Kidney epithelial cell (primary cell): ENCODE results near the gene ZNF680. TPM values are rescaled to one million over a fixed set of nuclear protein-coding genes. Genes with fewer than 3 reads are reported as not detected.
"Not testable (repeated sequence)": the region's sequence is repeated elsewhere in the genome, so short reads cannot be mapped to it uniquely, and the experiment has no call there.

Experiments
- DNase-seq: peaks from one replicate; pipeline ENCODE4 v3.0.0-alpha.2; 2010; ENCODE audit warnings: low read depth
- H3K27me3 ChIP-seq: 2 replicates; pipeline ENCODE4 v1.6.0; 2011; ENCODE audit warnings: low read length; ENCODE audit not compliant: control insufficient read depth, insufficient read depth
- H3K36me3 ChIP-seq: 2 replicates; pipeline ENCODE4 v1.5.1; 2011; ENCODE audit warnings: low read length; ENCODE audit not compliant: control insufficient read depth, insufficient read depth
- H3K4me3 ChIP-seq: 2 replicates; pipeline ENCODE4 v1.5.1; 2011; ENCODE audit warnings: low read depth, mild to moderate bottlenecking, control low read depth, low read length
- total RNA-seq: library from RNA; depleted of rRNA; stranded (reverse); fragments of >200 nt; gene quantifications from 2 replicates; pipeline ENCODE4 v1.2.3, GENCODE V29; 2015
- TF ChIP-seq, protein P1 (sequence below): IDR thresholded peaks from 2 replicates; pipeline ENCODE4 v1.5.1; 2011; ENCODE audit warnings: mild to moderate bottlenecking, moderate library complexity, low read length, control low read depth, inconsistent platforms; ENCODE audit not compliant: insufficient read depth, poor library complexity, severe bottlenecking

ZNF680 gene
- total RNA-seq, 1 donor from 2014 or later: 7.0 TPM

DNA sequence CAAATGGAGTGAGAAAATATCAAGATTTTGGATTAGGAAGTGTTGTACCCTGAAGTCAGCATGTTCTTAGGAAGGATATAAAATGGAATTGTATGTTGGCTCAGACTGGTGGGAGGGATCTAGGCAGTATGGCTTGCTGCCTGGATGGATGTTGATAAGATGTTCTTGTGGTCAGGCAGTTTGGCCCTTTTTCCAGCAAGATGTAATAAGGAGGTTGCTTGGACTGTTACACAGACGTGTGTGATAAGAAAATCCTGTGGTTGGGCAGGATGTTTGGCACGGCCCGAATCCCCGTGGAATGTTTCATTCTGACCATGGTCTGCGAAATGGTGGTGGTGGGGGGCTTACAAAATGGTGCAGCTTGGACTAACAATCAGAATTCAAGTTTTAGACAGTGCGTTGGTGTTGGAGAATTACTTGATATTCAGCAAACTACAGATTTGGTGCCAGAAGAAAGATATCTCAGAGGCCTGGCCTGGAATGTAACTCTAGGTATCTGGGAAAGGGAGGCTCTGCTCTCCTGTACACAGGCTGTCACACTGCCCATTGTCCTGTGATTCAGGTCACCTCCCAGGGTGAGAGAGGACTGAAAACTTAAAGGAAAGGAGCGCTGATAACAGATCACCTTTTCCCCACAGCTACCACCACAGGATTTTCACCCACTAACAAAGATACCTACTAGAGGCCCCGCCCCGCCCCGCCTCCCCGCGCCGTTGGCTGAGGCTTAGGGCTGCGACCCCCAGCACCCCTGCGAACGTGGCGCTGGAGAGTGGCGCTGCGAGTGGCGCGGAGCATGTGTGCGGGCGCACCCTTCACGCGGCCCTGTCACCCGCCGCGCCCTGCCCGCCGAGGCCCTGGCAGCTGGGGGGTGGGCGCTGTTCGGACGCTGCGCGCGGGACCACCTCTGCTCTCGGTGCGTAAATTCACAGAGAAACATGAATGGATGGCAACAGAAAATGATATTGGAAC, 19.3 kb upstream of the ZNF680 start:
- Histone ChIP-seq H3K27me3 (no peaks in the 10 kb centered on the region), H3K4me3 (no peak overlapping the region), H3K36me3 (no peaks in the 10 kb centered on the region)
- no peak for DNase-seq
- TF ChIP-seq, protein P1, sequence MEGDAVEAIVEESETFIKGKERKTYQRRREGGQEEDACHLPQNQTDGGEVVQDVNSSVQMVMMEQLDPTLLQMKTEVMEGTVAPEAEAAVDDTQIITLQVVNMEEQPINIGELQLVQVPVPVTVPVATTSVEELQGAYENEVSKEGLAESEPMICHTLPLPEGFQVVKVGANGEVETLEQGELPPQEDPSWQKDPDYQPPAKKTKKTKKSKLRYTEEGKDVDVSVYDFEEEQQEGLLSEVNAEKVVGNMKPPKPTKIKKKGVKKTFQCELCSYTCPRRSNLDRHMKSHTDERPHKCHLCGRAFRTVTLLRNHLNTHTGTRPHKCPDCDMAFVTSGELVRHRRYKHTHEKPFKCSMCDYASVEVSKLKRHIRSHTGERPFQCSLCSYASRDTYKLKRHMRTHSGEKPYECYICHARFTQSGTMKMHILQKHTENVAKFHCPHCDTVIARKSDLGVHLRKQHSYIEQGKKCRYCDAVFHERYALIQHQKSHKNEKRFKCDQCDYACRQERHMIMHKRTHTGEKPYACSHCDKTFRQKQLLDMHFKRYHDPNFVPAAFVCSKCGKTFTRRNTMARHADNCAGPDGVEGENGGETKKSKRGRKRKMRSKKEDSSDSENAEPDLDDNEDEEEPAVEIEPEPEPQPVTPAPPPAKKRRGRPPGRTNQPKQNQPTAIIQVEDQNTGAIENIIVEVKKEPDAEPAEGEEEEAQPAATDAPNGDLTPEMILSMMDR: no peak

DNA sequence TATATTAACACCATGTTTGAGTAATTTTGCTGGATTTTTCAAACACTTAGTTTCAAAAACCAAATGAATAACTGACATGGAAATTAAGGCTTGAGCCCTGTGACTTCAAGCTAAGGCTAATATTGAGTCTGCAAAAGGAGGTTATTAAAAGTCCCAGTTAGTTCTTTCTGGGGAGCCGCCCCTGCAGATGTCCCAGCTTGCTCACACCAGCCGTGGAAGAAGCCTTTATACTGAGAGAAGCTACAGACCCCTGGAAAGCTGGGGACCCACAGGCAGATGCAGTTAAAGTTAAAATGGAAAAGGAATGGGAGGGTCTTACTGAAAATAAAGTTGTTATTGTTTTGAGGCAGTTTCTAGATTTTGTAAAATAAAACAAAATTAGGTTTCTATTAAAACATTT, 18.5 kb upstream of the ZNF680 start:
- DNase-seq: no peak
- TF ChIP-seq, protein P1: no peak
- H3K4me3 ChIP-seq: no peak overlapping the region
- H3K36me3 ChIP-seq: no peaks in the 10 kb centered on the region
- H3K27me3 ChIP-seq: no peaks in the 10 kb centered on the region

DNA sequence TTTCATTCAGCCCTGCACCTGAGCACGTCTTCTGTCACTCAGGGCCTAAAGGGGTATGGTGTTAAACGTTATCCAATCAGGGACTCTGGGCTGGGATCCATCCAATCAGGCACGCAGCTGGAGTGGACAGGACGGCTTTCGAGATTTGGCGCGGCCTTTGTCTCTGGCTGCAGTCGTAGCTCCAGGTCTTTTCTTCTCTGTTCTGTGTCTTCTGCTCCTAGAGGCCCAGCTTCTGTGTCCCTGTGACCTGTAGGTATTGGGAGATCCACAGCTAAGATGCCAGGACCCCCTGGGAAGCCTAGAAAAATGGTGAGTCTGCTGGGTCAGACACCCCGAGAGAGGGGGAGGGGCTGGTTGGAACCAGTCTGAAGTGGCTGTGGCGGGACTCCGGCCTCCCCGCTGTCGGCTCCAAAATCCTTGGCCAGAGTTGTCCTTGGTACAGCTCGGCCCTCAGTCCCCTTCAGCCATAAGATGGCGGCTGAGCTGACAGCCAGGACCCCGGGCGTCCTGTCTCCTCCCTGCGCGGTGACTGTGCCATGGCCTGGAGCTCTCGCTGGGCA, 11.7 kb upstream of the ZNF680 start:
- Histone ChIP-seq H3K4me3 (peak overlapping the region; percentile 45), H3K27me3 (peaks cover 5% of the 10 kb centered on the region), H3K36me3 (no peaks in the 10 kb centered on the region)
- peak; percentile 18 for DNase-seq
- TF ChIP-seq, protein P1: no peak

DNA sequence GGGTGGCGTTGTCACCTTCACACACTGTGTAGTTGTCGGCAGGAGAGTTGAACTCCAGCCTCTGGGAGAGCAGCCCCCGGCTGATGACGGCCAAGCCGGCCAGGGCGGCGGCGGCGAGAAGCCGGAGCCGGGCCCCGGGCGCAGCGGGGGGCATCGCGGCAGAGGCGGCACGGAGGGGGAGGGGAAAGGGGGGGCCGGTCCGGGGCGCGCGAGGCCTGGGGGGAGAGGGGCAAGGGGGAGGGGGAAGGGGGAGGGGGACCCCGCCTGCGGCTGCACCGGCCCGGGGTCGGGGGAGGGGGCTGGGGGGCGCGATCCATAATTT, 7.4 kb upstream of the ZNF680 start:
- Histone ChIP-seq H3K27me3 (peaks cover 12% of the 10 kb centered on the region), H3K4me3 (peak overlapping the region; percentile 31)
- H3K36me3 ChIP-seq, DNase-seq: not testable (repeated sequence)

DNA sequence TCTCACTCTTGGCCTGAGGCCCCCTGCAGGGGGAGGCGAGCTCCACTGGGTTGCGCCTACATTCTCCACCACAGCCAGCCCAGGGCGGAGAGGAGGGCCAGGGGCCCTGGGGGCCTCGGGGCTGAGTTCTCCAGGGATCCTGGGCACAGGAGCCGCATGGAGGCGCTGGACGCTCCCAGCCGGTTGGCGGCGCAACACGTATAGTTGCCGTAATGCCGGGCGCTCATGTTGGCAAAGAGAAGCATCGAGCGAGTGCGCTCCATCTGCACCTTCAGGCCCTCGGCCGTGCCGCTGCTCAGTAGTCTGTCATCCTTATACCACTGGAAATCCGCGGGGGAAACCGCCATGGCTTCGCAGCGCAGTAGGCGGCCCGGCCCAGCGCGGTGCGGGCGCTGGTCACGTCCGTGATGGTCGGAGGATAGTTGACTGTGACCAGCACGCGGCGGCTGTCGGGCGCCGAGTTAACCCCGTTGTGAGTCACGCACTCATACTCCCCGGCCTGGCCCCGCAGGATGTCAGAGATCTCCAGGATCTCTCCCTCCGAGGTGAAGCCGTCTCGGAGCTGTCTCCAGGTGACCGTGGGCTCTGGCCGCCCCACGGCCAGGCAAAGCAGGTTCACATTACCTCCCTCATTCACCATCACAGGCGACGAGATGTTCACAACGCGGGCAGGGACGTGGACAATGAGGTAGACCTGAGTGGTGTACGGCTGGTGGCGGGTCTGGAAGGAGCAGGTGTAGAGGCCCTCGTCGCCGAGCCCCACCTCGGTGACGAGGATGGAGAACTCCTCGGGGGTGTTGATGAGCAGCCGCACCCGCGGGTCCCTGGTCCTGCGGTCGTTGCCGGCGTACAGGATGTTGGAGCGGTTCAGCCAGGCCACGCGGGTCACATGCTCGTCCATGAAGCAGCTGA, 6.8 kb upstream of the ZNF680 start:
- Histone ChIP-seq H3K27me3 (peaks cover 12% of the 10 kb centered on the region), H3K4me3 (peak overlapping the region; percentile 31)
- not testable (repeated sequence) for DNase-seq, H3K36me3 ChIP-seq
- TF ChIP-seq, protein P1: peak; percentile 37

DNA sequence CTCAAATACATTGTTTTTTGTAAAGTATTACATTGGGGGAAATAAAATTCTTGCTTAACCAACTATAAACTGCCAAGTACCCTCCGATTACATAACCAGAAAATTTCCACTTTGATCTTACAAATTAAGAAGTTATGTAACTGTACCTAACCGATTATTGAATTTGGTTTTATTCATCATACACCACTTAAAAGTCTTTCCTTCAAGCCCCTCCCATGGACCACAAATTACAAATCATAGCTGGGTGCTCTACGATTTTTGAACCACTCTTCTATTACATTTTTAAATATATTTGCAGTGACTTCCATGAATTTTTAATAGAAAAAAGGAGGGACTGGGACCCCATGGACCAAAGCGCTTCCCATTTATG, 630 bp downstream of the ZNF680 start:
- H3K27me3 ChIP-seq: no peaks in the 10 kb centered on the region
- DNase-seq: no peak
- H3K36me3 ChIP-seq: no peaks in the 10 kb centered on the region
- peak overlapping the region; percentile 91 for H3K4me3 ChIP-seq
- TF ChIP-seq, protein P1: no peak
